Omental fat pad (tissue), 4 donors: ENCODE results near the gene POU5F1. TPM values are rescaled to one million over a fixed set of nuclear protein-coding genes. Genes with fewer than 3 reads are reported as not detected.

ENCODE experiments used
- ATAC-seq: fragments of 150-250 bp; one replicate; pipeline ENCODE4 v1.9.1; 2016; ENCODE audit warnings: mild to moderate bottlenecking, moderate library complexity; ENCODE audit not compliant: low FRiP score
- DNase-seq: peaks from one replicate; pipeline ENCODE4 v3.0.0-alpha.2; 2019; ENCODE audit warnings: low spot score
- CTCF ChIP-seq, 3 donors: fragments of 450-650 bp; IDR thresholded peaks; one replicate each; pipeline ENCODE4 v1.5.1; 2016 to 2017; ENCODE audit warnings: antibody characterized with exemption in 3 of 3, mild to moderate bottlenecking in 3 of 3, moderate library complexity in 2 of 3
- total RNA-seq, 4 donors: library from RNA; depleted of rRNA; stranded (reverse); fragments of >200 nt; gene quantifications; one replicate each; pipeline ENCODE4 v1.1.0, GENCODE V29; 2016

Gene POU5F1
- total RNA-seq, 4 donors from 2014 or later, result 0.37 to 2.4 (median 1.3) TPM; not detected in 1

DNA sequence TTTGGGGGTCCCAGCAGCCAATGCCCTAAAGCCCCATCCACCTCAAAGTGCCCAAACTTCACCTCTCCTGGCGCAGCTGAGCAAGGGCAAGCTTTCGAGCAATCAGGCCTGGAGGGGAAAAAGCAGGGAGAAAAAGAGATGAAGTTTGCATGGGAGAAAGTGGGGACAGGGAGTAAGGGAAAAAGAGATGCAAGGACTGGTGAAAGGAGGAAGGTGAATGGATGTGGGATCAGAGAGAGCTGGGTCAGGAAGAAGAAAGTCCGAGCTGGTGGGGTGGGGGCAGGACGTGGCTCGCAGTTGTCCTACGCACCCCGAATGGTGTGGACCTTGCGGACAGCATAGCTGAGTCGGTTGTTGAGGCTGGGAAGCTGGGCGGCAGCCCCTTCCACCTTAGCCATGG lies 25.1 kb downstream of the POU5F1 start:
- TF ChIP-seq CTCF (IDR thresholded peaks at IDR 0.05), result no peak
- DNase-seq (no peak), ATAC-seq (no peak)

DNA sequence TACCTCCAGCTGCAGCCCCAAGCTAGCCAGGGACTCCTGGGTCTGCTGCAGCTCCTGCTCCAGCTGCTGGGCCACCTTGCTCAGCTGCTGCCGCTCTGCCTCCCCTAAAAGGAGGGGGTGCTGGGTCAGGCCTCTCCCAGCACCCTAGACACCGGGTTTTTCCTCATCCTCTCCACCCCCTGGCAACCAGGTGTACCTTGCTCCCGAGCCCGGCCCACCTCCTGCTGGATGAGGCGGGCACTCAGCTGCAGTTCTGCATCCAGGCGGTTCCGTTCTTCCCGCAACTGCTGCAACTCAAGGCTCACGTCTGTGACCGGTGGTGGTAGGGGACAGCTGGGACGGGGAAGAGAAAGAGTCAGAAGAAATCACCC lies 25.5 kb downstream of the POU5F1 start:
- ATAC-seq (no peak), DNase-seq (no peak)
- no peak for TF ChIP-seq CTCF (IDR thresholded peaks at IDR 0.05)

DNA sequence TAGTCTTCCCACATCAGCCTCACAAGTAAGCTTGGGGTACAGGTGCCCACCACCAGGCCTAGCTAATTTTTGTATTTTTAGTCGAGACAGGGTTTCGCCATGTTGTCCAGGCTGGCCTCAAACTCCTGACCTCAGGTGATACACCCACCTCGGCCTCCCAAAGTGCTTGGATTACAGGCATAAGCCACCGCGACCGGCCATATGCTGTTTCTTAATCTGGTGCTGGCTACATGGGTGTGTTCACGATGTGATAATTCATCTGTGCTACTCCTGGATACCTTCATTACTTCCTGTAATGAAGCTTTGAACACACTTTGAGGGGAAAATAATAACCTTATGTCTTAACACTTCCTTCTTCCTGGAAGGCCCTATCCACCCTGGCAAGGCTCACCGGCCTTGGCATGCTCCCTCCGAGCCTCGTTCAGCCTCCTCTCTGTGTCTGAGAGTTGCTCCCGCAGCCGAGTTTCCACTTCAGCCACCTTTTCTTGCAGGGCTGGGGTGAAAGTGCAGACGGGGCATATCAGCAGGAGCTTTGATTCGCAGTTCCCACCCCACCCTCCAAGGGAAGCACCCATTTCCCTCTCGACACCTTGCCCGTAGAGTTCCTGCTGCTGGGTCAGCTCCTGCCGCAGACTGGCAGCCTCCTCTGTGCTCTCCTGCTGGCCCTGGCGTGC lies 26.0 kb downstream of the POU5F1 start:
- TF ChIP-seq CTCF (IDR thresholded peaks at IDR 0.05), result no peak

DNA sequence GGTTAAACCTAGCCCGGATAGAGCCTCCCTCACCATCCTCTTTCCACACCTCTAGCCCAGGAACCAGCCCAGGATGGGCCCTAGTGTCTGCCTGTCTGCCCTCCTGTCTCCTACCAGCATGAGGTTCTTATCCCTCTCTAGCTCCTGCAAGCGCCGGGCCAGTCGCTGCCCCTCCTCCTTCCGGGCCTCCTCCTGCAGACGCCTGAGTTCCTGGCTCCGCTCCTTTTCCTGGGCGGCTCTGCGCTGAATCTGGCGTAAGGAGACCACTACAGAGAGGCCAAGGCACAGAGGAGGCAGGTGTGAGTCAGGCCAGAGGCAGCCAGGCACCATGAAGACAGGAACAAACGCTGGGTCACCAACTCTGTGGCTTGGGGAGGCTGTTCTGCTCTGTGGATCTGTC lies 27.3 kb downstream of the POU5F1 start:
- no peak for TF ChIP-seq CTCF (IDR thresholded peaks at IDR 0.05)
- ATAC-seq (peak; percentile 65), DNase-seq (no peak)

More for the DNA sequence above, 26.0 kb downstream of the POU5F1 start:
- ATAC-seq, result no peak
- DNase-seq, result no peak

- ATAC-seq (no peak), DNase-seq (no peak)
- TF ChIP-seq CTCF (IDR thresholded peaks at IDR 0.05), result no peak
These were observed 28.1 kb downstream of the POU5F1 start for GRCh38 chr6:31142361-31142761.

- TF ChIP-seq CTCF (IDR thresholded peaks at IDR 0.05), result no peak
- no peak for DNase-seq
- ATAC-seq, result no peak
These were observed 29.8 kb downstream of the POU5F1 start for GRCh38 chr6:31140643-31141042.

GRCh38 chr6:31139599-31139998 lies 30.9 kb downstream of the POU5F1 start:
- no peak for TF ChIP-seq CTCF (IDR thresholded peaks at IDR 0.05)
- ATAC-seq, result no peak
- no peak for DNase-seq
